IPS-NIHi11 (cell line): ENCODE results near the gene TADA2A.

Experiments used
- DNase-seq: peaks from one replicate; pipeline ENCODE4 v3.0.0; 2012; ENCODE audit warnings: mixed read lengths, low spot score

TADA2A gene

DNA sequence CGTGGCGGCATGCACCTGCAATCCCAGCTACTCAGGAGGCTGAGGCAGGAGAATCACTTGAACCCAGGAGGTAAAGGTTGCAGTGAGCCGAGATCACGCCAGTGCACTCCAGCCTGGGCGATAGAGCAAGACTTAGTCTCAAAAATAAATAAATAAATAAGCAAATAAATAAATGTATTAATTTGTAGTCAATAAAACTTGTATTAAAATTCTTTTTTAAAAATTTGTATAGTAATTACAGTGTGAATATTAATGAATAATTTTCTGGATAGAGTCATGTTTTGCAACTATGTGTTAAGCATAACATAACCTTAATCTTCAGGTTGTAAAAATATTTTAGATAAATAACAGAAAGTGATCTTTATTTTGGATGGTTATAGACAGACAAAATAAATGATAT lies 55.8 kb downstream of the TADA2A start:
- no peak for DNase-seq

DNA sequence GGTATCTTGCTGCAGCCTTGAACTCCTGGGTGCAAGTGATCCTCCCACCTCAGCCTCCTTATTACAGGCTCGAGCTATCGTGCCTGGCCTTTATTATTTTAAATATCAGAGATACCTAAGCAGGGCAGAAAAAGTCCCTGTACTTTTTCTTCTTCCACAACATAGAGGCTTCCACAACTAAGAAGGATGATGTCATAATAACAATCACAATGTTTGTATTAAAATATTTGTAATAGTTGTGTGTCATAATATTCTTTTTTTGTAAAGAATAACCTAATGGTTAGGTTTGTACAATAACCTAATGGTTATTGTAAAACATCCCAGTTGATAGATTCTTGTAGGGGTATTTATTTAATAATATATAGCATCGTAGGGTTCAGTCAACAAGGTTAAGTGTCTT lies 56.4 kb downstream of the TADA2A start:
- no peak for DNase-seq

DNA sequence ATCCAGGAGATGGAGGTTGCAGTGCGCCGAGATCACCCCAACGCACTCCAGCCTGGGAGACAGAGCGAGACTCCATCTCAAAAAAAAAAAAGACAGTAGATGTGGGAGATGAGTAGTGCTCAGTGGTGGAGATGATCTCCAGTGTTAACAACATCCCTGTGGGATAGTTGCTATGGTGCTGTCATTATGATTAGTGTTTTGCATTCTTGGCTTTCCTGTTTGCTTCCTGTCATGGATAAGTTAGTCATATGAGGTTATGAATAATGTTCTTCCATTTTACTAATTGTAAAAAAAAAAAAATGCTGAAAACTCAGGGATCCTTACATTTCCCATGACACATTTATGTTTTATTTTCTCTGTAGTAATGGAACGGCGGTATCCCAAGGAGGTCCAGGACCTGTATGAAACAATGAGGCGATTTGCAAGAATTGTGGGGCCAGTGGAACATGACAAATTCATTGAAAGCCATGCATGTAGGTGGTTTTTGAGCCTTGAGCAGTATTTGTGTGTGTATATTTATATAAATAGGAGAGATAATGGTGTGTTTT lies 58.5 kb downstream of the TADA2A start:
- no peak for DNase-seq

DNA sequence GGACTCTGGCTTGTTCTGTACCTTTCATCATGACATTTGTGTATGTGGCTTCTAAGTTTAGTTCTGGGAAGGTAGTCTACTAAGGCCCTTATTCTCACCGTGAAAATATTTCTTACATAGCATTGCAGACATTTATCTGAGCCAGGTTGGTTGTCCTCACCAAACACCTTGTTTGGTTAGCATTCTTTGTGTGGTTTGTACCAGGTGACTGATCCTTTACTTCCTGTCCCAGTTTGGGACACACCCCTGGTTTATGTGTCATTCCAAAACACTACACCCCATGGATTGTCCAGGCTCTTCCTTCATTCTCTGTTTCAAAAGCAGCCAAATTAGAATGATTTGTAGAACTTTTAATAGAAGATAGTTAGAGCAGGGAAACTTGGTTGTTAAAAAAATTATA lies 59.8 kb downstream of the TADA2A start:
- DNase-seq, result no peak

DNA sequence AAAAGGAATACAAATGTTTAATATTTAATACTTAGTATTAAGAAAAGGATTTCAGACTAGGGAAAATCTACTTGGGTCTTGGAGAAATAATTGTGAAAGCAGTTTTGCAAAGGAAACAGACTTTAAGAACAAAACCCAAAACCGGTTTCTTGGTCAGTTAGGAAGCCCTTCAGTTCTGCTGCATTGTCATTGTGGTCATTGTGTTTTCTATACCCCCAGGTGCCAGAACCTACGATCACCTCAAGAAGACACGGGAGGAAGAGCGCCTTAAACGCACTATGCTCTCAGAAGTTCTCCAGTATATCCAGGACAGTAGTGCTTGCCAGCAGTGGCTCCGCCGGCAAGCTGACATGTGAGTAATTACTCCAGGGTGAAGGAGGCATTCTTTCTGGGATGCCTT lies 63.5 kb downstream of the TADA2A start:
- no peak for DNase-seq

DNA sequence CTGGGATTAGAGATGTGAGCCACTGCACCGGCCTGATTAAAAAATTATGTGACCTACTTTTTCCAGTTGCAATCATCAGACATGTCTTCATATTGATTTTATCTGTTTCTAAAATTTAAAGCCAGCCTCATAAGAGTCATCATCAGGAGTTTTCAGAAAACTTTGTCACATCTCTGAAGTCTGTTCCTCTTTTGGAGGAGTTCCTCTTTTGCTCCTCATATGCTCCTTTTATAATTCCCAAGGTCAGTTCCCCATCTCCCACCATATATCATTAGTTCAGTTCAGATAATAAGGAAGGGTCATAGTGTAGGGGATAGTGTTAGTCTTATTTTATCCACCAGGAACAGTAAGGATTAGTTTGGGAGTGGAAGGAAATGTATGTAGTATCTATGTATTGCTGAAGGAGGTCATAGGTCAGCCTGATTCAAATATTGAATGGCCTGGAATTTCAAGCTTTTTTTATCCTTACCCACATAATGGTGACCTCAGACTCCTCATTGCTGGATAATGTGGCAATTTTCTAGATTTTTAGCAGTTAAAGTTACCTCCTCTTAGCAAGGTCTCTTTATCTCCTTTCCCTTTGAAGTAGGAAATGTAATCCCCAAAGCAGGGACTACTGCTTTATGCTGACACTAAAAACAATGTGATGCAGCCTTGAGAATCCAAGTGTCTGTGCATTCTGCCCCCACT lies 69.2 kb downstream of the TADA2A start:
- DNase-seq, result no peak

DNA sequence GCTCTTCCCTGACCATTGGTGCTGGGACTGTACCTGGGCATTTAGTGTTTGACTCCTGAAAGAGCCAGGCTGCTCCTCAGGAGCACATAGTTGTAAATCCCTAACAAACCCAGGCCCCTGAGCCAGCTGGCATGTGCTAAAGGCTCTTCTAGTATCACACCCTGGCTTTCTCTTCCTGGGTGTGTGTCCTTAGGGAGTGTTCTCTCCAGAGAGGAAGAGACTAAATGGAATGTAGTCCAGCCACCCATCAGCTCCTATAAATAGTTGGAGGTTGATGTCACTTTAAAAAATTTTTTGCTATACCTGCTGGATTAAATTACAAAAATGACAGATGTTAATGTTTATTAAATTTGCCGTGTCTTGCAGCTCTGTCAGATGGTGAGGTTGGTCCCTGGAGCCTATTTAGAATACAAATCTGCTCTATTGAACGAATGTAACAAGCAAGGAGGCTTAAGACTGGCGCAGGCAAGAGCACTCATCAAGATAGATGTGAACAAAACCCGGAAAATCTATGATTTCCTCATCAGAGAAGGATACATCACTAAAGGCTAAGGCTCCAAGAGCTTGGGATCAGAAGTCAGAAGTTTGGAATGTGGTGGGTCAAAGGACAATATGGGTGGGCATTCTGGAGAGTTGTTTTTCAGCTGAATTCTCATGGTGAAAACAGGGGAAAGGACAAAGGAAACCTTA lies 69.9 kb downstream of the TADA2A start:
- no peak for DNase-seq

DNA sequence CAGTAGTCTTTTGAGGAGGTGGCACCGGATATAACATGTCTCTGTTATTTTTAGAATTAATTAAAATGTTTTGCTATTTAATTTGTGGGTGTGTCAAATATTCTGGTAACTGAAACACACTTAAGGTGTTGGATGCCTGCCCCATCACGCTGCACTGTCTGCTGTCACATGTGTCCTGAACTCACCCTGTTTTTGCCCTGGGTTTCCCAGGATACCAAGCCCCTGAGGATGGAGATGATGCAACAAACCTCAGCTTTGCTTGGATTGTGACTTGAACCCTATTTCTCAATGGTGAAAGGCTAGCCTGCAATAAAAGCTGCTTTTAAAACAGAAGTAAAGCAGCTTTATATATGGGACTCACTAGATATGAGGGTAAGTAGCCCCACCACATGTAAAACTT lies 71.5 kb downstream of the TADA2A start:
- no peak for DNase-seq

DNA sequence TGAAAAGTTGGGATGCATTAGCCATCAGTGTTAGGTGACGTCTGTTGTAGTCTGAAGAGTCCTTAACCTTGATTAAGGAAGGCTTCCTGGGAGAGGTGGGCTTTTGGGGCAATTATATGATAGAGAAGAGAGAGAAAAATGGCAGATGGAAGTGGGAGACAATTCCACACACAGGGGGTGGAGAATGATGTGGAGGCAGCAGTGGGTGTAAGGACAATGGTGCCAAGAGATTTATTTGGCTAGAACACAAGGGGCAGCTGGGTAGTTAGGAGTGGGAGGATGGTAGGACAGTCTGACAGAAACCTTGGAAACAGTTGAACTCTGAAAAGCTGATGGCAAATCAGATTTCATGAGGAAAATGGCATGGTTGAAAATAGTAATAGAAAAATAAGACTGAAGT lies 72.3 kb downstream of the TADA2A start:
- DNase-seq, result no peak

DNA sequence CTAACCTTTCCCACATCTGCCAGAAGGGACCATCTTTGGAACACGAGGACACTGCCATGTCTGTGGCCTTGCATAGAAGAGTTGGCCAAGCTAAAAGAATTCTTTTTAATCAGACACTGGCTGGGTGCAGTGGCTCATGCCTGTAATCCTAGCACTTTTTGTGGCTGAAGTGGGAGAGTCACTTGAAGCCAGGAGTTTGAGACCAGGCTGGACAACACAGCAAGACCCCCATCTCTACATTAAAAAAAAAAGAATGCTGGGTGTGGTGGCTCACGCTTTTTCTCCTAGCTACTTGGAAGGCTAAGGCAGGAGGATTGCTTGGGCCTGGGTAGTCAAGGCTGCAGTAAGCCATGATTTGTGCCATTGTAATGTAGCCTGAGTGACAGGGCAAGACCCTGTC lies 73.7 kb downstream of the TADA2A start:
- DNase-seq, result no peak

DNA sequence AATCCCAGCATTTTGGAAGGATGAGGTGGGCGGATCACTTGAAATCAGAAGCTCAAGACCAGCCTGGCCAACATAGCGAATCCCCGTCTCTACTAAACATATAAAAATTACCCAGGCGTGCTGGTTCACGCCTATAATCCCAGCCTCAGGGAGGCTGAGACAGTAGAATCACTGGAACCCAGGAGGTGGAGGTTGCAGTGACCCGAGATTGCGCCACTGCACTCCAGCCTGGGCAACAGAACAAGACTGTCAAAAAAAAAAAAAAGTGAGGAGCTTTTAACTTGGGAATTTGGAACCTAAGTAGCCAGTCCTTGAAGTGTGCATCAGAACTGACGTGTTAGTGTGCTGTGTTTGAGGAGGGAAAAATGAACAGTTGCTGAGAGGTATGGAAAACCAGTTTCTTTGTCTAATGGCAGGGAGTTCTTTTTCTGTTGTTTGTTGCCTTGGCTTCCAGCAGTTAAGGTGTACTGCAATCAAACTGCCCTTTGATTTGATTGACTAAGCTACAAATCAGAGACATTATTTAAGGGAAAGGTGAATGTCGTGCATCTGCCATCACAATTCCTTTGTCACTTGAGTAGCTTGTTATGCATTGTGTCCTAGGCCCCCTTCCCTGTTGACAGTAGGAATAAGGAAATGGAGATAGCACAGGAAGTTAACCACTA lies 74.4 kb downstream of the TADA2A start:
- DNase-seq, result no peak

DNA sequence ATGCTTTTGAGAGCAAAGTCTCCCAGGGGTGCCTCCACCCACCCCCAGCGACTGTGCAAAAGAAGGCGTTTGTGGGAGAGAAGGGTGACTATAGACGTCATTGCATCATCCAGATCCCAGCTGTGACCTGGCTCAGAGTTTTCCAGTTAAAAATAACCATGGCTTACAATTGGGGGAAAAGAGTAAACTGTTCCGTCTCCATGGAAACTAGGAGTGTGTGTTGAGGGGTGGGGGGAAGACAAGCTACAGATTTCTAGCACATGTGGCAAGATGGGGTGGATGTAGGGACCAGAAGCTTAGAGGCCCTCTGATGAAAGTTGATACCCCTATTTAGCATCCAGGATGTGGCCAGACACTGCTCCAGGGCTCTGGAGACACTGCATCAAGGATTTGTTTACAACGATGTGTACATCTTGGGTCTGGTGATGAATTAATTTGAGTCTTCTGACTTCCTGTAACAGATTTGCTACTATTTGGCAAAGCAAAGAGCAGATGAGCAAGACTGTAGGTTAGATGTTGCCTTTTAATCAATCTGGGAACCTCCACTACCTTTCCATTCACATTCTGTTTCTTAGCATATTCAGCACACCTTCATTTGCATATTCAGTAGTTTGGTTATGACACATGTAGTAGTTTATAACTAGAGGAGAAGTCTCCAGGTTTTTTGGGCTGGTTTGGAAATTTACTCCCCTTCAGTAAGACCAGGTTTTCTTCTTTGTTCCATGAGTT lies 76.8 kb downstream of the TADA2A start:
- peak; percentile 26 for DNase-seq

DNA sequence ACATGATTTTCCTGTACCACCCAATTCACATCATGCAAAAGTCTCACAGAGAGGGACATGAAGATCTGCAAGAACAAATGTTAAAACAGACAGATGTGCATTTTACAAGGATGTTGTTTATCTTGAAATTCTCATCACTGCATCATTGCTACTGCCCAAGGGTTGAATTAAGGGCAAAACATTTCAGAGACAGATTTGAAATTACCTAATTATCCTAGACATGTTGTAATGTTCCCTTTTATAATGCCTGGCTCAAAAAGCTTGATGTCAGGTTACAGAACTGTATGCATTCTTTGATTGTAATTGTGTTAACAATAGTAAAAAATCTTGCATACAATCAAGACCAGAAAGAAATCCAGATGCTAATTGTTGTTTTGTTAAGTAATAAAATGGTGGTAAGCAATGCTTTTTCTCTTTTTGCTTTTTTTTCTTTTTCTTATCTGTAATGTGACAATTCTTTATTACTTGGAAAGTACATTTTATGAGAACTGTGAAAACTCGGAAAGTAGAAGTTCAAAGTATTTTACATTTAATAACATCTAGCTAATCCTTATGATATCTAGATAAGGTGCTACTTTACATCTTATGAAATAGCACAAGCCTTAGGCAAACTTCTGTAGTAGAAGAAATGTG lies 79.4 kb downstream of the TADA2A start:
- DNase-seq, result no peak

DNA sequence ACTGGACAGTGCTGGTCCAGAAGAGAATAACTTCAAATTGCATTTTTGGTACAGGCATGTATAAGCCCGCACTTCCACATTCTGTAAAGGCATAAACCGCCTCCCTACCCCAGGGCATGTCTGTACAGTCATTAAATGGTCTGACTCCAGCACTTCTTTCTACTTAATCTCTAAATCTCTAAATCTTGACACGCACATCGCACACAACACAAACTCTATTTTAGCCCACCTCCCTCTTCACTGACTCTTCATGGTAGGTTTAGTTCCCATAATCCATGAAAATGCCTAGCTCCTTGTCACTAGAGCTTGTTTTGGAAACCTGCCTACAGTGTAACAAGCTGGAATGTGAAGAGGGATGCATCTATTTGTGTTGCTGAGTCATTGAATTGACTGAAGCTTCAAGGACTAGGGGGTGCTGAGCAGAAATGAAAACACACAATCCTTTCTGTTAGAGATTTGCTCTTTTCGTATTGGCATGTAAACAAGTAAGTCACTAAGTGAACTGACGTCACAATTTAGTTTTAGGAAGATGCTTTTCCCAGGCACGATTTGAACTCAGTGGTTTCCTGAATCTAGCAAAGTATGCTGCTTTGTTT lies 81.4 kb downstream of the TADA2A start:
- DNase-seq, result peak; percentile 33

DNA sequence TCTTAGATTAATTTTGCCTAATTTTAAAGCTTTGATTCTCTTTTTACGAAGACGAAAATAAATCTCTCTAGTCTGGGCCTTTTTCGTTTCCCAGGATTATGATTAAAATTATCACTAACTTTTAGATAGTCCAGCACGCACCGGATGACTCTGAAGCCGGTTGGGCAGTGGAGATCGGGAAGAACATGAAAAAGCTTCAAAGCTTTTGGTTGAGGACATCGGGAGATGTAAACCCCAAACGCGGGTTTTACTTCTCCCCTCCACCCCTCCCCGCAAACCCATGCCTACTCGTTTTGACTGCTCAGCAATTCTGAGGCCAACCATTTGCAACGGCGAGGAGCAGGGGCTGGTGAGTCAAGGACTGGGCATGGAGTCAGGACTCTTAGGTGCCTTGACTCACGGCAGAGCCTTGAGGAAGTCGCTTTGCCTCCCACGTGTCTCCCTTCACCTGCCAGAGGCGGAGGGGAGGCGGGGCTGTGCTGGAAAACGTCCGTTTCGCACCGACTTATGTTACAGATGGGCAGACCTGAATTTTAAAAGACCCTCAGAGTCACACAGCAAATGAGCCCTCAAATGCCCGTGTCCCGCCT lies 82.0 kb downstream of the TADA2A start:
- DNase-seq, result peak; percentile 70

DNA sequence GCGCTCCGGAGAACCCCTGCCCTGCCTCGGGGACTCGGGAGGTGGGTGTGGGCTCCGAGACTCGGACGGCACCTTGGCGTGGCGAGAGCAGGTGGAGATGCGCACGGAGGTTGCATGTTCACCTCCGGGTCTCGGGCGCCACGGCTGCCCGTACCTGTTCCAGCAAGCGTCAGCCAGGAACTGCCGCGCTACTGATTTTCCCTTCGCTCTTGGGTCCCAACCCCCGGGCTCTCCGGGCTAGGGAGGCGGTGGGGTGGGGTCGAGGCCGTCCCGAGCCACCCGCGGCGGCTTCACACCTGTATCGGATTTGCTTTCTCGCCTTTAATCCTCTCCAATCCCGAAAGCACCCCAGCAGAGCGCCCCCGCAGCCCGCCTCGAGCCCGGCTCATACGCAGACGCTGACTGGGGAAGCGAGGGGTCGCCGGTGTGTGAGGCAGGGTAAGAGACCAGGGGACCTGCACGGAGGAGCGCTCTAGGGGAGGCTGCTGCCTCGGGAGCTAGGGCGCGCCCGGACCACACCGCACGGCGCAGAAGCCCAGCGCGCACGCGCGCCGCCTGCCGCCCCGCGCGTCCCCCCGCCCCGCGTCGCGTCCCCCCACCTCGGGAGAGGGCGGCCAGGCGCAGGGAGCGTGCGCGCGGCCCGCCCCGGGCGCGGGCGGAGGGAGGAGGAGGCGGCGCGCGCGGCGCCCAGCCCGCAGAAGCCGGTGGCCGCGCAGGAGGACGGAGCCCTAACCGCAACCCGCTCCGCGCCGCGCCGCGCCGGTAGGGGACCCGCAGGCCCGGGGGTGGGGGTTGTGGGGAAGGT lies 82.7 kb downstream of the TADA2A start, which contains the start of gene DUSP14:
TSS of gene DUSP14 (plus strand) at position 695 of the 805 bp plus-strand sequence. CDS start 22,382 bp downstream, outside the sequence.
- peak; percentile 95 for DNase-seq

DNA sequence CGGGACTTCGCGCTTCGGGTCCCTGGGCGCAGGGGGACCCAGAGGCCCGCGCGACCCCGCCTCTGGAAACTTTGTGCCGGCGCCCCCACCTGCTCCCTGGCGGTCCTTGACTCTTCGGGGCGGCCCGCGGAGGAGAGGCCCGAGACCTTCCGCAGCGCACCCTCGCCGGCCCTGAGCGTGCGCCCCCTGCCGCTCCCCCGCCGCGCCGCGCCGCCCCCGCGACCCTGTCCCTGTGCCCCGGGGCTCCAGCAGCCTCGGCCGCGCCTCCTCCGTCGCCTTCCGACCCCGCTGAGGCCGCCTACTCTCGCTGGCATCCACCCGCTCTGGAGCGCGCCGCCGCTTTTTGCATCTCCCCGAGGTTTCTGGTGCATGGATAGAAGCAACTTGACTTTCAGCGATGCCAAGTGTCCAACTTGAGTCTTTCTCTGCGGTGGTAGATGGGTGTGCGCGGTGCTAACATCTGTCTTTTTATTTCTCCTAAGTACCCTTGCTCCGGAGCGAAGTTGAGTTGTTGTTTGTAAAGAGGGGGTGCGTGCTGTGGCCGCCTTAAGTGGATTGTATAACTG lies 83.4 kb downstream of the TADA2A start:
- peak; percentile 70 for DNase-seq

DNA sequence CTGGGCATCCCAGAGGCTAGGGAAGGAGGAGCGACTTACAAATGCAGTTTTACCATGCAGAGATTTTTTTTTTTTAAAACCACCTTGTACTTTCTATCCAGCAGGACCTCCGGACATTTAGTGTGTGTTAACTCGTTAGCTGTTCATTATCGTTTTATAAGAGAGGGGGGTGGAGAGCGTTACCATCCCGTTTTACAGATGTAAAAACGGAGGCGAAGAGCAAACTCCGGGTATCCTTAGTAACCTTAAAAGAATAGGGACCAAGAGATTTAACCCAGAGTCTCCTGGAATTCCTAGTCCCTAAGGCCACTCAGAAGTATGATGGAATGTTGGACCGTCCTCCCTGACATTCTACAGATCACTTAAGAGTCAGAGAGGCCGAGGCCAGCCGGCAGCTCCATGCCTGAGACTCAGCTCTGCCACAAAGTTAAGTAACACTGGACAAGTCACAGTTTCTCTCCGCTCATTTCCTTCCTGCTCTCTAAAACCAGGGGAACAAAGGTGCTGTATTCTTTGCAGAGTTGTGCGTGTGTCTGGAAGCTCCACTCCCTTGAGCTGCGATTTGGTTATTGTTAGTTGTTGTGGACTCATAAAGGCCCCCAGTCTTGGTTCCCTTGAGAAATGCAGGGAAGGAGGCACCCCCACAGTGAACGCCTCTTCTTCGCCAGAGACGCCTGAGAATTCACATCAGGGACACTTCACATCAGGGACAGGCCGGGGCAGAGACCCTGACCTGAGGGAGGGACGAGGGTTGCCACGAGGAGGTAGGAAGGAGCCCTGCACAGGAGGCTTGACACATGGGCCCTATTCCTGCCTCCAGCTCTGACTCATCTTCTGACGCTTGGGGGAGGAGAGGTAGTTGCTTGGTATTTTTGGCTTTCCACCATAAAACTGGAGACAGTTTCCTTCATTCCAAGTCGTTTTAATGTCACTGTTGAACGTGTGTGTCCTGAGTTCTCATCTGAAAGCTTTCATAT lies 84.2 kb downstream of the TADA2A start:
- DNase-seq, result peak; percentile 52

DNA sequence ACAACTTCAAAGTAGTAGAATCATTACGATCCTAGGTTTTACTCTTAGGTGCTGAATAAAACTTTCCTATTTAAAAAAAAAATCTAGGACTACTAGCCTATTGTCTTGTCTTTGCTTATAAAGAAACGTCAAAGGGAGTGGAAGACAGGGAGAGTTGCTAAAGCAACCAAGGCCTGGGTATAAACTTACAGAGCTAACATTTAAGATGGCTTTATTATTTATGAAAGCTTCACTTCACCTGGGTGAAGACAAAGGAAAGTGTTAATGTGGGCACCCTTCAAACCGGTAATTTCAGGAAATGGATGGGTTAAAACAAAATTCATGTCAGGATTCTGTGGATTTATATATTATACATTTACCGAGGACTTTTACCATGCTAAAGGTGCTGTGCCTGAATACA lies 85.5 kb downstream of the TADA2A start:
- no peak for DNase-seq
